ENCODE data around the gene VIL1. TPM values are rescaled to one million over a fixed set of nuclear protein-coding genes. Genes with fewer than 3 reads are reported as not detected.

The VIL1 gene
- total RNA-seq, 1 experiment from 2014 or later = 401 TPM

GRCh38 chr2:218419630-218420216, 800 bp downstream of the VIL1 start:
- no TSS peak for BruUV-seq (replicated peaks)
- Mint-ChIP-seq H3K27me3 (ENCODE audit: insufficient read depth, unreplicated experiment) (no peaks in the 10 kb centered on the region), H3K36me3 (ENCODE audit: insufficient read depth, unreplicated experiment) (peaks cover 35% of the 10 kb centered on the region), H3K27ac (ENCODE audit: unreplicated experiment) (peak overlapping the region; percentile 88), H3K9me3 (ENCODE audit: unreplicated experiment) (no peaks in the 10 kb centered on the region), H3K4me3 (ENCODE audit: unreplicated experiment) (peak overlapping the region; percentile 90), H3K4me1 (ENCODE audit: low read depth, unreplicated experiment) (peaks cover 33% of the 10 kb centered on the region)
- CTCF ChIA-PET = interaction anchor here (1.1 to 2.0 kb wide), 4 partner anchors 11 to 24 kb away, joined by 3 to 17 read pairs (median 10); no protein-coding TSS in a partner anchor
- POLR2A ChIA-PET = interaction anchor here (1.2 to 1.7 kb wide), 4 partner anchors 11 to 42 kb away, joined by 3 to 10 read pairs (median 4); partner anchors contain the start of gene CTDSP1
- Histone ChIP-seq H3K36me3 (ENCODE audit: control insufficient read depth, insufficient read depth, low read length) (peaks cover 8% of the 10 kb centered on the region), H3K4me3 (ENCODE audit: low read depth, low read length) (peak overlapping the region; percentile 93), H3K27me3 (replicated peaks; ENCODE audit: control insufficient read depth, insufficient read depth, low read length) (no peaks in the 10 kb centered on the region), H3K9me3 (no peaks in the 10 kb centered on the region), H3K4me1 (peaks cover 42% of the 10 kb centered on the region)
- no peak for TF ChIP-seq CTCF (IDR thresholded peaks at IDR 0.05; ENCODE audit: insufficient read depth in 1 of 2, low read depth in 1 of 2, low read length in 1 of 2, severe bottlenecking in 1 of 2, unreplicated experiment in 1 of 2)
- intact Hi-C loops (cut with micrococcal nuclease; ENCODE audit: unreplicated experiment) = loop anchor here (1.0 kb wide), 2 partner anchors 13 to 25 kb away; no protein-coding TSS in a partner anchor
- DNase-seq = peak; percentile 46 to 70

GRCh38 chr2:218421027-218421426, 2.1 kb downstream of the VIL1 start:
- Histone ChIP-seq H3K4me3 (ENCODE audit: low read depth, low read length) (0 out of 2 replicates have a peak overlapping the region, but pooled peaks have one; percentile 3), H3K27me3 (replicated peaks; ENCODE audit: control insufficient read depth, insufficient read depth, low read length) (no peaks in the 10 kb centered on the region), H3K9me3 (no peaks in the 10 kb centered on the region), H3K4me1 (peaks cover 42% of the 10 kb centered on the region), H3K36me3 (ENCODE audit: control insufficient read depth, insufficient read depth, low read length) (peaks cover 10% of the 10 kb centered on the region)
- ChIA-PET POLR2A (interaction anchor here (0.6 kb wide), 1 partner anchor 15 kb away, joined by 3 read pairs; no protein-coding TSS in a partner anchor), CTCF (interaction anchor here (0.7 kb wide), 1 partner anchor 10 kb away, joined by 3 read pairs; no protein-coding TSS in a partner anchor)
- H3K36me3 Mint-ChIP-seq (ENCODE audit: insufficient read depth, unreplicated experiment) = peaks cover 48% of the 10 kb centered on the region
- intact Hi-C loops (cut with micrococcal nuclease; ENCODE audit: unreplicated experiment) = no loop called here
- peak overlapping the region; percentile 90 for H3K4me3 Mint-ChIP-seq (ENCODE audit: unreplicated experiment)
- no peaks in the 10 kb centered on the region for H3K9me3 Mint-ChIP-seq (ENCODE audit: unreplicated experiment)
- peak overlapping the region; percentile 51 for H3K27ac Mint-ChIP-seq (ENCODE audit: unreplicated experiment)
- no peak for DNase-seq
- peaks cover 33% of the 10 kb centered on the region for H3K4me1 Mint-ChIP-seq (ENCODE audit: low read depth, unreplicated experiment)
- BruUV-seq (replicated peaks) = no TSS peak
- no peak for TF ChIP-seq CTCF (IDR thresholded peaks at IDR 0.05; ENCODE audit: insufficient read depth in 1 of 2, low read depth in 1 of 2, low read length in 1 of 2, severe bottlenecking in 1 of 2, unreplicated experiment in 1 of 2)
- H3K27me3 Mint-ChIP-seq (ENCODE audit: insufficient read depth, unreplicated experiment) = no peaks in the 10 kb centered on the region

- Histone ChIP-seq H3K9me3 (no peaks in the 10 kb centered on the region), H3K4me3 (ENCODE audit: low read depth, low read length) (no peak overlapping the region), H3K36me3 (ENCODE audit: control insufficient read depth, insufficient read depth, low read length) (peaks cover 10% of the 10 kb centered on the region), H3K4me1 (peaks cover 38% of the 10 kb centered on the region), H3K27me3 (replicated peaks; ENCODE audit: control insufficient read depth, insufficient read depth, low read length) (no peaks in the 10 kb centered on the region)
- POLR2A ChIA-PET = no interaction called here
- Mint-ChIP-seq H3K27me3 (ENCODE audit: insufficient read depth, unreplicated experiment) (no peaks in the 10 kb centered on the region), H3K36me3 (ENCODE audit: insufficient read depth, unreplicated experiment) (peaks cover 64% of the 10 kb centered on the region), H3K27ac (ENCODE audit: unreplicated experiment) (peak overlapping the region; percentile 23), H3K9me3 (ENCODE audit: unreplicated experiment) (no peaks in the 10 kb centered on the region), H3K4me3 (ENCODE audit: unreplicated experiment) (no peak overlapping the region), H3K4me1 (ENCODE audit: low read depth, unreplicated experiment) (peaks cover 22% of the 10 kb centered on the region)
- no peak for TF ChIP-seq CTCF (IDR thresholded peaks at IDR 0.05; ENCODE audit: insufficient read depth in 1 of 2, low read depth in 1 of 2, low read length in 1 of 2, severe bottlenecking in 1 of 2, unreplicated experiment in 1 of 2)
- intact Hi-C loops (cut with micrococcal nuclease; ENCODE audit: unreplicated experiment) = no loop called here
- no peak for DNase-seq
- CTCF ChIA-PET = no interaction called here
- no TSS peak for BruUV-seq (replicated peaks)
Measured at GRCh38 chr2:218422403-218423086, 3.6 kb downstream of the VIL1 start.

Measured in Caco-2 (cell line).